NCI-H128 (cell line): ENCODE data around the gene TRIB2.
"Not testable (repeated sequence)": the region's sequence is repeated elsewhere in the genome, so short reads cannot be mapped to it uniquely, and the experiment has no call there.

Source experiments
- DNase-seq: peaks from one replicate; lab custom pipeline; 2025; ENCODE audit not compliant: unreplicated experiment; lab: John Stamatoyannopoulos, UW

TRIB2 gene

DNA sequence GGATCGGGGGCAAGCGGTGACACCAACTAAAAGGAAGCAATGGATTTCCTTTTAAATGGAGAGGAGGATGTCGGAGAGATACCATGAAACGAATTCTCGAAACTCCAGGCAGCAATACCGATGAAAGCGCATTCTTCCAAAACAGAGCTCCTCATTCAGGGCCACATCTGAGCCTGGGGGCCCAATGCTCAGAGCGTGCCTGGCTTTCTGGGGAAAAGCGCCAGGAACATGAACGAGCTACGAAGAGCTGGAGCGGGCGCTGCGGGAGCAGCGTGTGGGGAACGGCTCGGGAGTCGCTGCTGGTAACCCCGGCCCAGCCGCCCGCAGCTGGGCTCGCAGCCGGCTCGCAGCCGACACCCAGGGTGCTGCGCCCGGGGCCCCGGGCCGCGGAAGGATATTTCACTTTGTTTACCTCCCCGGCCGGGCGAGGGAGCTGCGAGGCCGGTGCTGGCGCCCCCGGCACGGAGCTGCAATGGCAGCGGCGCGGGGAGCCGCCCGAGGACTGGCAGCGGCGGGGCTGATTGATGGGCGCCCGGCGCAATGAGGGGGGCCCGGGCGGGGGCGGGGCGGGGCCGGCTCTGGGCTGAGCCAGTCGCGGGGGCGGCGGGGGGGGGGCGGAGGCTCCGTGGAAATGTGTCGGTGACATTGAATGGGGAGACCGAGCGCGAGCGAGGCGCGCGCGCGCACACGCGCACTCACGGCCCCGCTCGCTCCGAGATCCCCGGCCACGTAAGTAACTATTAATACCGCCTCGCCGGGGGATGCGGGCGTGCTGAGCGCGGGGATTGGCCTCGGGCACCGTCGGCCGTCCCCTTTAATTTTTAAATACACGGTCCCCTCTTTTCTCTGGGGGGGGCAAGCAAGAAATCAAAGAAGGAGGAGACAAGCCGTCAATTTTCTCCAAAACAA, at the start of gene TRIB2:
TRIB2 (plus strand) TSS at position 655 of the 909 bp plus-strand sequence. CDS start 1,372 bp downstream, outside the sequence.
- peak; percentile 80 for DNase-seq

DNA sequence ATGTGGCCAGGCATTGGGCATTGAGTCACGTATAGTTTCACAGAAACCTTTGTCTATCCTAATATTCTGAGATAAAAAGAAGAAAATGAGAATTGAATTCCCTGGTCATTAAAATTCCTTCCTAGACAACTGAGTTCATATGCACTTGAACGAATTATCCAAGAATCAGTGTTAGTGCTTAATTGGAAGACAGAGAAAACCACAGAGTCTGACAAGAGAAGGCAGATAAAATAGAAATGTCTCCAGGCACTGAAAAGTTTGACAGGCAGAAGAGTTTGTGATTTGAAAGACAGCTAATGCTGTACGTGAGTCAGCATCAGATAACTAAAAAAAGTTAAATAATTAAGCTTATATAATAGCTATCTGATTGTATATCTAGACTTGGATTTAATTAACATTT, 47.7 kb upstream of the TRIB2 start:
- no peak for DNase-seq

DNA sequence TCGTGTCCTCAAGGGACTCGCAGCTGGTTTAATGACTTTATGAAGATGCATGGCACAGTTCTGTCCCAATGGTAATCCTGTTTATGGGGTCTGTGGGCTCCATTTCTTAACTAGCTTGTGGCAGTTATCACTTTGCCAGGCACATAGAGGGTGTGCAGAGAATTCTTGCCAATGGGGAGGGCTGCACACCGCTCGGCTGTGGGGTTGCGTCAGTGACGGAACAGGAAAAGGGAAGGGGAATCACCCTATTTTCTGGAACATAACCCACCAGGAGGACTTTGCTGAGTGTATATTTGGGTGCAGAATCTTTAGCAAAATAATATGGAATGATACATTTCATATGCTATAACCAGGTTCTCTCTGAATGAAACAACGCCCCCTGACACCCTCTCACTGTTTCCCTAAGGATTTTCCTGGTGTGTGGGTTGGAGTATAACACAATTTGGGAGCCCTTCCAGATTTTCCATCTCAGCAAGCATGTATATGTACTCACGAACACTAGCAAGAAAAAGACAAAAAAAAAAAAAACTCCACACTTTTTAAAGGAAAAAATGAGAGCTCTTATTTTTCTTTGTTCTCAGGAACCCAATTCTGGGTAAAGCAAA, 43.9 kb upstream of the TRIB2 start:
- DNase-seq = no peak

DNA sequence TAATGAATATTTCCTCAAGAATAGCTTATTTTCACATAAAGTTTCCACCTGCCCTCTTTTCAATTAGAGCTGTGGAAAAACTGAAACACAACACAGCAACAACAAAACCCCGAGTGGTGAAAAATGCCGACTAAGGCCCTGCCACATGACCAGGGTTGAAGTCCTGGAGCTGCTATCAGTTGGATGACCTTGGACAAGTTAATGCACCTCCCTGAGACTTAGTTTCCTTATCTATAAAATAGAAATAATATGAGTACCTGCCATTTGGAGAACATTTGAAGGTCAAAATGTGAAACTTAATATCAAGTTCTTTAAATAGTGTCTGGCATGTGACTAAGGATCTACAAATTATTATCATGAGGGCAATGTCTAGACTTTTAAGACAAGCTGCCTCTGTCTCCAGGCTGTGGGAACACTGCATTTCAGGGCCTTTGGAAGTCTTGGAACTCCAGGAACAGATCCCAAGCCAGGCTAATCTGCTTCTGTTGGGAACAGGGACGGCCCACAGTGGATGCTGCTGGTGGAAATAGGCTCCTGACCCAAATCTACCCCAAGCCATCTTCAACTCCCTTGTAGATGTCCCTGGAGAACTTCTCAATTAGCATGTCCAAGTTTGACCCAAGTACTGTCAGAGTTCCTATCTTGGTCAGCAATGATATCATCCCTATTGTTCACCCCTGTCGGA, 42.0 kb upstream of the TRIB2 start:
- no peak for DNase-seq

DNA sequence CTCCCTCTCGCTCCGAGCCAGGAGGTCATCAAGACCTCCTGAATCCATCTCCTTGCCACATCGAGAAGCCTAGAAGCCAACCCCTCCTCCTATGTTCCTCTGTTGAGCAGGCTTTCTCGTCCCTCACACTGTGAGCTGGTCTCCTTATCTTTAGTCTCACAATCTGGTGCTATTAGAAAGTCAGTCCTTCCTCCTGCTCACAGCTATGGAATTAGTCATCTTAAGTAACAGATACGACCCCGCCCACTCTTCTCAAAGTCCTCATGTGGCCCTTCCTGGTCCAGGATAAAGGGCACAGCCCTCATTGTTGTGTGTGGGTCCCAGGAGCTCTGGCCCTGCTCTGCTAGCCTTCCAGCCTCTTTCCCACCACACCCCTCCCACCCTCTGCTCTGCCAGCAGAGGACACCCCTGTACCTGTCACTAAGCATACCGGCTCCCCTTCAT, 41.4 kb upstream of the TRIB2 start:
- no peak for DNase-seq

DNA sequence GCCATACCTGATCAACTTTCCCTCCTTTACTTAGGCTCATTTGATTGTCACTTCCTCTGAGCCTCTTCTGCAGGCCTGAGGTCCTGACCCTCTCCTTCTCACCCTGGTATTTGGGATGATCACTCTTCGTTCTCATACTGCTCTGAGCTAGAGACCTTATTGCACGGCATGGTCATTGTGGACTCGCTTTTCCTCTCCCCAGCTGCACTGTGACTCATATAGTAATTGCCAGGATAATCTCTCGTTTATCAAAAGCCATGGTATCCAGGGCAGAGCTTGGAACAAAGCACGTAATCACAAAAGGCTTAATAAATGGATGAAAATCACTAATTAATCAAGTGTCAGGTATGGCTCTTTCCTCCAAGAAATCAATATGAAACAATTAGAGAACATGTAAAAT, 40.9 kb upstream of the TRIB2 start:
- no peak for DNase-seq

DNA sequence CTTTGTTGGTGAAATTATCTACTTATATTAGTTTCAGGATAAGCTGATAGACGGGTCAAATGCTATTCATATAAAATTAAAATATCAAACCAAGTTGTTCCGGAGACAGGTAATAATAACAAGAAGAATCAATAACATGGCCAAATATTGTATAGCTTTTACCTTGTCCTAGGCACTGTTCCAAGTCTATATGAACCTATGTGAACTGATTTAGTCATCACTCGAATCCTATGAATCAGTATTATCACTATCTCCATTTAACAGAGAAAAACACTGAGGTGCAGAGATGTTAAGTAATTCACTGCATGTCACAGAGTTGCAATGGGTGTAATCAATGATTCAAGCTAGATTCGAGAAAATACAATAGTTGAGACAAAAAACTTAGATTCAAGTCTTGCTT, 40.0 kb upstream of the TRIB2 start:
- no peak for DNase-seq

DNA sequence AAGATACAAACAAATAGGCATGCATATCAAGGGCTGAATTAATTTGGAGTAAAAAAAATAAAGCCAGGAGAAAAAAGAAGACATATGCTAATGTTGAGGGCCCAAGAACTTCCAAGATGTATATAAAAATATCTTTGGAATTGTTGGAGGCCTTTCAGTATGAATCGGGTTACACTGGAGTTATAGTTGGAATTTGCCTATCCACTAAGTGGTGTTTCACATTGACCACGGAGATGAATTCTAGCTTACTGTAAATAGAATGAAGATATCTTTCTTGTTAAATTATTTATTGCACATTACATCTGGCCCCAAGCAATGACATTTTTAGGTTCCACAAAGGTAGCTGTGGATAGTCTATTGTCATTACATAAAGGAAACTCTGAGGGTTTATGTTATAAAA, 38.5 kb upstream of the TRIB2 start:
- DNase-seq = no peak

DNA sequence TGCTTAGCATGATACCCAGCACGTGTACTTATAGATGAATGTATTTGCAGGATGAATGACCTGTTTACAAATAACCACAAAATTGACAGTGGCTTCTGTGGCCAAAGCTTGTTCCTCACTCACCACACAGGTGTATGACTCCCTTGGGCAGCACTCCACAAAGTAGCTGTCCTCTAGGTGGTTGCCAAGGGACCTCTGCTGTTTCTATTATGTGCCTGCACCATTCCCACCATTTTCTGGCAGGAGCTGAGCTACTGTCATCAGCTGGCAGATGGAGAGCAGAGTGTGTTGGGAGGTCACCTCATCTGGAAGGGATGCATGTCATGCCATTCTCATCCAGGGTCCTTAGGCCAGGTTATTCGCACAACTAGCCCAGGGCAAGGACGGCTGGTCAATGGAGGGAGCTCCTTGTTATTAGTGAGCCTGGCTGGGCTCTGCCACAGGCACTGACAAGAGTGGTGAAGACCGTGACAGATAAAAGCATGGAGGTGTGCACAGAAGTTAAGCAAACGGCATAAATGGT, 37.1 kb upstream of the TRIB2 start:
- DNase-seq = no peak

DNA sequence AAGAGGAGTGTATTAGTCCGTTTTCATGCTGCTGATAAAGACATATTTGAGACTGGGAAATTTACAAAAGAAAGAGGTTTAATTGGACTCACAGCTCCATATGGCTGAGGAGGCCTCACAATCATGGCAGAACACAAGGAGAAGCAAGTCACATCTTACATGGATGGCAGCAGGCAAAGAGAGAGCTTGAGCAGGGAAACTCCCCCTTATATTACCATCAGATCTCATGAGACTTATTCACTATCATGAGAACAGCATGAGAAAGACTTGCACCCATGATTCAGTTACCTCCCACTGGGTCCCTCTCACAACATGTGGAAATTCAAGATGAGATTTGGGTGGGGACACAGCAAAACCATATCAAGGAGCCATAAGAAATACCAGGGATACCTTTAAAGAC, 36.6 kb upstream of the TRIB2 start:
- not testable (repeated sequence) for DNase-seq

DNA sequence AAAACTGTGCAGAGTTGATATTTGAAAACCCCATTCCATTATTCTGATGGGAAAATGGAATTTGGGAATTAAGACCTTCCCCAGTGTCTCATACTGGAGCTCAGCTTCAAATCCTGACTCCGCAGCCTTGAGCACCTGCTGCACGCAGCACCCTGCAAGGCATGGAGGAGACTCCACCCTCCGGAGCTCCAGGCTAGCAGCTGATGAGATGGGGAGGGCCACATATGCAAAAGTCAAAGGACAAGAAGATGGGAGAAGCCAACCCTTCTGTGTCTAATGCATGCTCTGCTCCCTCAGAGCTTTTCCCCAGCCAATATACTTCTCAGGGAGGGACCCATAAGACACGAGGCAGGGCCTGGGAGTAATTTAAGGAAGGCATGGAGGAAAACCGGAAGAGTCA, 34.7 kb upstream of the TRIB2 start:
- no peak for DNase-seq

DNA sequence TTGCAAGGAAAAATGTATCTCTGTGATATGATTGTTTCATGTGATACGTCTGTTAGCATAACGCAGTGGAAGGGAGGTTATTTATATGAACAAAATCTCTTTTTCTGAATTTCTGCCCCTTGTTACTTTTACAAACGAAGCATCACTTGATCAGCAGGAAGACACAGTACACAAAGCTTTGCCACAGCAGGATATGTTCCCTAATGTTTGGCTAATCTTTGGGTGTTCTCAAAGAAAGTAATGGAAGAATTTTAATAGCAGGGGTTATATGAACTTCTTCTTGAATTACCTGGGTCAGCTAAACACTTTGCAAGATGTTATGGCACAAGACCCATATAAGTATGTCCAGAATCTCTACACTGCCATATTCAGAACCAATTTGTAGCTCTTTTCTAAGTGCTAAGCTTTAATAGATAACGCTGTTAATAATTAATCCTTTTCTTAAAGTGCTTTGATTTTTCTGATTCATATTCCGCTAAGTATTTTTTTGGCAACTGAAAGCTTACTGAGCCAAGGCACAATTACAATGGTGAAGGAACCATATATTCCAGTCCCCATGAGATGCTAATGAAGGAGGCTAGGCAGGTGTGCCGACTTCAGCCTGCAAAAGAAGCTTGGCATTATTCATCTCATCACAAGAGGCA, 33.2 kb upstream of the TRIB2 start:
- no peak for DNase-seq

DNA sequence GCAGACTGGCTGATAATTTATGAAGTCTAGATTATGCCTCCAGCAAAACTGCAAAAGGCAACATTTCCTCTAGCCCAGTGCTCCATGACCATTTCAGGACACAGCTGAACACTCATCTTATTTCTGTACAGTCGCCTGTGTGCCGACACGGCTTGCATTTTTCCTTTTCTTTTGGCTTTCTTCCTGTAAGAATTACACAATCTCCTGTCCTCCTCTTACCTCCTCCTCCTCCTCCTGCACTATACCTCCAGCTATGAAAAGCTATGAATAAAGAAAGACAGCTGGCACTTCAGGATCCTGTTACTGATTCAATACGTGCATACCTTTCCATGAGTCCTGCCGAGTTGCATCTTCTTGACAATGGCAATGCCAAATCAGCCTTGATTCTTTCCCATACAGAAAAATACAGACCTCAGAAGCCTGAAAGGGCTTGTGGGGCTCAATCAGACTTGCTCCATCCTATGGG, 32.2 kb upstream of the TRIB2 start:
- no peak for DNase-seq

DNA sequence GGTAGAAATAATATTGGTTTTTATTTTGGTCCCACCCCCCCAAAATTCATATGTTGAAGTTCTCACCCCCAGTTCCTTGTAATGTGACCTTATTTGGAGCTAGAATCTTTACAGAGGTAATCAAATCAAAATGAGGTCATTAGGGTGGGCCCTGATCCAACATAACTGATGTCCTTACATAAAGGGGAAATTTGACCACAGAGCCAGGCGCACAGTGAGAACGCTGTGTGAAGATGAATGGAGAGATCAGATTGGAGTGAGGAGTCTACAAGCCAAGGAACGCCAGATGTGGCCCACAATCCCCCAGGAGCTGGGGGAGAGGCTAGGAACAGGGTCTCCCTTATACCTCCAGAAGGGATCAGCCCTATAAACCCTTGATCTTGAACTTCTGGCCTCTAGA, 31.6 kb upstream of the TRIB2 start:
- no peak for DNase-seq

DNA sequence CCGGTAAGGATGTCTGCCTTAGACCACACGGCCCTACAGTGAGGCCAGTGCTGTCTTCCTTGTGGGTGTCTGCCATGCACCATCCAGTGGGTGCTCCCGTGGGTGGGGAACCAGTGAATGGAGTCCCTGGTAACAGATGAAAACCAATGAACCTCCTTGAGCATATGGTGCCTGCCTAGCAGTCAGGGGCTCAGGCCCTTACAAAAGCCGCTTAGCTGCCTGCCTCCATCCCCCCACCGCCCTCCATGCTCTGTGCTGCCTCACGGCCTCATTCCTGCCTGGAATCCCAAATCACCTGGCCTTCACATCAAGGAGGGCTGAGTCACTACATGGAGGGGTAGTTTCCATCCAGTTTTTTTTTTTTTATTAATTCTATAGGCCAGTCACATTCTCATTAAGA, 30.8 kb upstream of the TRIB2 start:
- DNase-seq = no peak

DNA sequence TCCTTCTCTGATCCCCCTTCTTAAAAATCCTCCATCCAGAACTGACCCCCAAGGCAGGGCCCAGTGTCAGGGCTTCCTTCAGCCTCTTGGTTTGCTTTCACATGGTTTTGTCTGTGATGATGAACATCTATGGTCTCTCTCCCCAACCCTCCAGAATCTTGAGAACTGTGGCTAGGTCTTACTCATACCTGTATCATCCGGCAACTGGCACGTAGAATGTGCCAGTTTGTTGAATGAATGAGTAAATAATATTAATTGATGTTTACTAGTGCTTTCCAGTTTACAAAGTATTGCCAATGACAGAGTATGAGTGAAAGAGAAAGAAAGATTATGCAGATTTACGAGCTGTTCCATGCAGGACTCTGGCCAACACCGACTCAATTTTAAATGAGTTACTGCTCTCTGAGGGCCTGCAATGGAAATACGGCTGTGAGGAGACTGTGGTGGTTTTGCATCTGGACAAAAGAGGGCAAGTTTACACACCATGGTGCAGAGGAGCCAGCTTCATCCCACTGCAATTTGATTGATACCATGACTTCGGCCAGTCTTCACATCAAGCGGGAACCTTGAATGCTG, 29.9 kb upstream of the TRIB2 start:
- DNase-seq = no peak

DNA sequence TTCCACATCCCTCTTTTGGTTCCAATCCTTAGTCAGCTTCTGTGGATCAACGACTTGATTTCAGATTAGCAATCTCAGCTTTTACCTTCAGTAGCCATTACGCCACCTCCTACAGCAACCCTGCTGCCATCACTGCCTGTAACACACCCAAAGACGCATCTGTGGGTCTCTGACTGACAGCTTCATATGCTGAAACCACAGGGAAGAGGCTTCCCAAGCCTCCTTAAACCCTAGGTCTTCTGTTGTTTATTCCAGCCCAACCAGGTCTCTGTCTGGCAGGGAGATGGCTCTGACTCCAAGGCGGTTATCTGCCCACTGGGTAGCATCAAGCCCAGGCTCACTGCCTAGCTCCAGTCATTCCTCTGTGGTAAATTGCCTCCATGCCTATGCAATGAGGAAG, 28.6 kb upstream of the TRIB2 start:
- no peak for DNase-seq

DNA sequence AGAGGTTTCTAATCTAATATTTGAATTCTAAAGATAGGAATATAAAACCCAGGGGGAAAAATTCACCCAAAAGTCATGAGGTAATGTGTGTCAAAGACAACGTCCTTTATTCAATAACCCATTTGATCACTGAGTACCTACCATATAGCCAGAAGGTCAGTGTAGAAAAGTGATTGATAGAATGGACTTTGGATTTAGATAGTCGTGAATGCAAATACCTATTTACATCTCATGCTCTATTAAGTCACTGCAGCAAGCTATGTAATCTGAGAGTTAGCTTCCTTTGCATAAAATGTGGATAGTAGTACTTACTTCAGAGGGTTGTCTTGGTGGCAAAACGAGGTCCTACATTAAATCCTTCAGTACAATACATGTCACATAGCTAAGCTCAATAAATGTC, 27.8 kb upstream of the TRIB2 start:
- no peak for DNase-seq

DNA sequence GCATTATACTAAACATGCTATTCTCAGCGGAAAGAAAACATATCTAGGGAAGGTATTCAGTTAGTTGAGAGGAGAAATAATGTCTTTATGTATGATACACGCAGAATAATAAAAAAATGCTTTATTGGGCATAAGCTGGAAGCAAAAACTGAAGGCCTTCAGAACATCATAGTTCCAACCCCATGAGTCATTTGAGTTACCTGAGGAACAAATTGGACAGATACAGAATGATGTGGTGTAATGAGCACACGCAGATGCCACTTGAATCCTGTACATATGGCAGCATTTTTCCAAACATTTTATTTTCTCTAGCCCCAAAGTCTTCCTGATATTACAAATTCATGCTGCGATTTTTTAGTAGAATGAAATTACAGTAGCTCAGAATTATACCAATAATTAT, 23.2 kb upstream of the TRIB2 start:
- DNase-seq = no peak

DNA sequence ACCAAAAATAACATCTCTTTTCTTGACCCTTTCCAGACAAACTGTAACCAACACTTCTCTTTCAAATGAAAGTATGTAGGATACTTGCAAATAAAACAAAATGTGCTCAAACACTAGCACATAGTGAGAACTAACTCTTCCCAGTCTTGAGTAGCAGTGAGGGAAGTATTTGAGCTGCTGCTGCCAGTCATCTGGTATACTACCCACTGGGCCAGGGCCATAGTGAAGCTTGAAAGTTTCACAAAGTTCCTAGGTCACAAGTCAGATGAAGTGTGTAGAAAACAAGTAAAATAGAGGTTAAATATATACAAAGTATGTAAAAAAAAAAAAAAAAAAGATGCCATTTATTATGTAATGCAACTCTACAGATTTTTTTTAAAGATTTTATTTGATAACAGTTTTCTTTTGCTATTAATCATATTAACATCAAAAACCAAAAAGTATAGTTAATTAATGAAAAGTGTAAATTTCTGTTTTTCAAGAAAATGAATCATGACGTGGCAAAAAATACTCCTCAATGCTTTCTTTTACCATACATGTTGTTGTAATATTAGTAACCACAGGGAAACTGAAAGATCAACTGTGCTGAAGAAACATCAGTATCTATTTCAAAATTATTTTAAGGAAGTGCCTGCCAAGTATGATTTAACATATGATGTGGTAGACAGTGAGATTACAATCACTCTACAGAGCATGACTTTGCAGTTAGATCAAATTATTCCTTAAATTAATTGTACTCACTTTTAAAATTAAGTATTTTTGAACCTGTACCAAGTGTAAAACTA, 21.6 kb upstream of the TRIB2 start:
- no peak for DNase-seq
